Activated CD4-positive, alpha-beta T cell treated with anti-CD3 and anti-CD28 coated beads, Interleukin-2, Interleukin-6, amounts not matched to agents 100 ng/mL and 50 ng/mL, durations not matched to agents 16 hours and 8 hours (primary cell): ENCODE data around the gene SEPTIN11.
"Not testable (repeated sequence)": the region's sequence is repeated elsewhere in the genome, so short reads cannot be mapped to it uniquely, and the experiment has no call there.

ENCODE experiments used
- DNase-seq: peaks from one replicate; pipeline ENCODE4 v3.0.0-alpha.2; 2020

SEPTIN11 gene

GRCh38 chr4:76952656-76953582 lies 3.4 kb downstream of the SEPTIN11 start:
- DNase-seq = no peak

GRCh38 chr4:76953956-76954355 lies 4.4 kb downstream of the SEPTIN11 start:
- no peak for DNase-seq

- no peak for DNase-seq
These were observed 4.9 kb downstream of the SEPTIN11 start for GRCh38 chr4:76954489-76954888.

GRCh38 chr4:76955182-76955581 lies 5.6 kb downstream of the SEPTIN11 start:
- no peak for DNase-seq

GRCh38 chr4:76957004-76957738 lies 7.6 kb downstream of the SEPTIN11 start:
- DNase-seq = no peak

GRCh38 chr4:76958891-76959290 lies 9.3 kb downstream of the SEPTIN11 start:
- DNase-seq = no peak

GRCh38 chr4:76960014-76960413 lies 10.5 kb downstream of the SEPTIN11 start:
- DNase-seq = peak; percentile 72

GRCh38 chr4:76962406-76963130 lies 13.0 kb downstream of the SEPTIN11 start:
- DNase-seq = no peak

GRCh38 chr4:76963131-76963750 lies 13.7 kb downstream of the SEPTIN11 start:
- DNase-seq = no peak

- DNase-seq = not testable (repeated sequence)
These were observed 14.4 kb downstream of the SEPTIN11 start for GRCh38 chr4:76963927-76964326.

GRCh38 chr4:76964769-76965168 lies 15.2 kb downstream of the SEPTIN11 start:
- no peak for DNase-seq

- DNase-seq = no peak
These were observed 16.5 kb downstream of the SEPTIN11 start for GRCh38 chr4:76965866-76966579.

GRCh38 chr4:76968937-76969336 lies 19.4 kb downstream of the SEPTIN11 start:
- no peak for DNase-seq

GRCh38 chr4:76969495-76969894 lies 19.9 kb downstream of the SEPTIN11 start:
- DNase-seq = no peak

GRCh38 chr4:76969941-76970529 lies 20.5 kb downstream of the SEPTIN11 start:
- DNase-seq = no peak

- DNase-seq = no peak
These were observed 22.8 kb downstream of the SEPTIN11 start for GRCh38 chr4:76972306-76972705.

- no peak for DNase-seq
These were observed 24.6 kb downstream of the SEPTIN11 start for GRCh38 chr4:76974150-76974549.

GRCh38 chr4:76977113-76977512 lies 27.6 kb downstream of the SEPTIN11 start:
- DNase-seq = no peak

GRCh38 chr4:76977736-76978350 lies 28.3 kb downstream of the SEPTIN11 start:
- DNase-seq = no peak

- DNase-seq = no peak
These were observed 29.7 kb downstream of the SEPTIN11 start for GRCh38 chr4:76979236-76979635.

- DNase-seq = no peak
These were observed 30.7 kb downstream of the SEPTIN11 start for GRCh38 chr4:76980261-76980660.
